GM12878 (cell line): Measurements from ENCODE around the gene TEC. TPM values are rescaled to one million over a fixed set of nuclear protein-coding genes. Genes with fewer than 3 reads are reported as not detected.

Experiments
- ATAC-seq: fragments of 200-7000 bp; cut with Tn5 transposase; 3 replicates; pipeline ENCODE4 v1.9.1; 2020; ENCODE audit warnings: mild to moderate bottlenecking, moderate library complexity
- BruUV-seq: library from RNA; stranded (reverse); fragments of 400-500 nt; replicated peaks from 2 replicates; lab custom pipeline; 2021; lab: Mats Ljungman, UMichigan
- CTCF ChIA-PET: fragments of 300-600 bp; sonication (Branson Sonifier 250); formaldehyde crosslinking; extraction: SDS; loops from one replicate; lab custom pipeline; 2021; ENCODE audit warnings: inconsistent platforms; lab: Yijun Ruan, JAX
- POLR2A ChIA-PET: fragments of 350-600 bp; formaldehyde crosslinking; extraction: SDS; loops from one replicate; lab custom pipeline; 2021; ENCODE audit warnings: inconsistent platforms; lab: Charles Lee
- RAD21 ChIA-PET: fragments of 300-600 bp; sonication (Branson Sonifier 250); formaldehyde crosslinking; loops from one replicate; lab custom pipeline; 2023; ENCODE audit warnings: antibody characterized with exemption; ENCODE audit not compliant: unreplicated experiment; lab: Charles Lee
- SMC1A ChIA-PET: fragments of 300-600 bp; sonication (Branson Sonifier 250); formaldehyde crosslinking; loops from one replicate; lab custom pipeline; 2023; ENCODE audit not compliant: unreplicated experiment, uncharacterized antibody; lab: Charles Lee
- DNase-seq: peaks from one replicate; pipeline ENCODE4 v3.0.0-alpha.2; 2011; ENCODE audit warnings: low read depth, low spot score
- FAIRE-seq: peaks from 3 replicates; lab custom pipeline; 2011; peaks lifted over from hg19 to GRCh38; lab: Jason Lieb, UNC
- H2AFZ ChIP-seq: 2 replicates; pipeline ENCODE4 v1.6.0; 2011; ENCODE audit warnings: low read depth, low read length, control low read depth; ENCODE audit not compliant: control insufficient read depth
- H3K27ac ChIP-seq: 2 replicates; pipeline ENCODE4 v1.5.1; 2011; ENCODE audit warnings: control low read depth; ENCODE audit not compliant: control insufficient read depth, insufficient read depth
- H3K27me3 ChIP-seq, 2 experiments: replicated peaks in 1 of 2; 2 replicates each; pipeline versions ENCODE4 v1.6.0 to v1.6.1; 2011; ENCODE audit warnings: low read length in 1 of 2; ENCODE audit not compliant: control insufficient read depth in 2 of 2, insufficient read depth in 2 of 2
- H3K36me3 ChIP-seq, 2 experiments: 2 replicates each; pipeline ENCODE4 v1.5.1; 2011; ENCODE audit warnings: low read length in 1 of 2; ENCODE audit not compliant: control insufficient read depth in 2 of 2, insufficient read depth in 2 of 2
- H3K4me1 ChIP-seq: 2 replicates; pipeline ENCODE4 v1.6.1; 2011; ENCODE audit warnings: mild to moderate bottlenecking, low read length, moderate library complexity, mixed read lengths; ENCODE audit not compliant: control insufficient read depth, insufficient read depth
- H3K4me2 ChIP-seq: 2 replicates; pipeline ENCODE4 v1.6.0; 2011; ENCODE audit warnings: control low read depth; ENCODE audit not compliant: control insufficient read depth, insufficient read depth
- H3K4me3 ChIP-seq: fragments of 200-600 bp; sonication (generic); 2 replicates; pipeline ENCODE4 v1.5.1; 2016
- H3K79me2 ChIP-seq: 2 replicates; pipeline ENCODE4 v1.6.0; 2011; ENCODE audit warnings: low read length; ENCODE audit not compliant: control insufficient read depth, insufficient read depth
- H3K9ac ChIP-seq: 2 replicates; pipeline ENCODE4 v1.8.0; 2011; ENCODE audit warnings: low read length, control low read depth, mixed read lengths; ENCODE audit not compliant: control insufficient read depth, insufficient read depth
- H3K9me3 ChIP-seq: replicated peaks from 3 replicates; pipeline ENCODE4 v1.5.1; 2011; ENCODE audit warnings: mild to moderate bottlenecking, low read length; ENCODE audit not compliant: control insufficient read depth, insufficient read depth
- H4K20me1 ChIP-seq: 2 replicates; pipeline ENCODE4 v1.6.0; 2011; ENCODE audit not compliant: control insufficient read depth, insufficient read depth
- BACH1 ChIP-seq: fragments of 450-650 bp; IDR thresholded peaks from 2 replicates; pipeline ENCODE4 v1.6.1; 2017; ENCODE audit warnings: mild to moderate bottlenecking, borderline replicate concordance
- BCL11A ChIP-seq: IDR thresholded peaks from 2 replicates; pipeline ENCODE4 v1.6.1; 2011; ENCODE audit warnings: low read depth, low read length
- DPF2 ChIP-seq: fragments of 450-650 bp; IDR thresholded peaks from 2 replicates; pipeline ENCODE4 v1.6.1; 2017; ENCODE audit warnings: mild to moderate bottlenecking
- EGR1 ChIP-seq, 2 experiments: IDR thresholded peaks; 1 replicate in 1 of 2; 2 replicates in 1 of 2; pipeline ENCODE4 v1.6.1; 2011 to 2012; ENCODE audit warnings: low read depth in 2 of 2, low read length in 2 of 2, borderline replicate concordance in 1 of 2, mild to moderate bottlenecking in 1 of 2, moderate library complexity in 1 of 2
- FOS ChIP-seq: IDR thresholded peaks from 3 replicates; pipeline ENCODE4 v1.6.1; 2011; ENCODE audit warnings: borderline replicate concordance; ENCODE audit not compliant: insufficient read length; ENCODE audit errors: extremely low read depth
- HCFC1 ChIP-seq: fragments of 150-350 bp; IDR thresholded peaks from 2 replicates; pipeline ENCODE4 v1.6.1; 2014; ENCODE audit warnings: low read length
- HDAC6 ChIP-seq: fragments of 200-600 bp; sonication (generic); IDR thresholded peaks from one replicate; pipeline ENCODE4 v1.8.0; 2017; ENCODE audit warnings: antibody characterized with exemption; ENCODE audit not compliant: unreplicated experiment
- IRF5 ChIP-seq: fragments of 450-650 bp; IDR thresholded peaks from 2 replicates; pipeline ENCODE4 v1.6.1; 2017; ENCODE audit warnings: borderline replicate concordance
- MEF2A ChIP-seq: IDR thresholded peaks from 2 replicates; pipeline ENCODE4 v1.6.1; 2011; ENCODE audit warnings: low read depth, mild to moderate bottlenecking, low read length, moderate library complexity; ENCODE audit not compliant: insufficient read depth
- PAX8 ChIP-seq: fragments of 450-650 bp; IDR thresholded peaks from 2 replicates; pipeline ENCODE4 v1.6.1; 2017; ENCODE audit warnings: mild to moderate bottlenecking, moderate library complexity
- REST ChIP-seq: IDR thresholded peaks from 2 replicates; pipeline ENCODE4 v1.6.1; 2012; ENCODE audit warnings: mild to moderate bottlenecking, low read depth, low read length
- TCF3 ChIP-seq: IDR thresholded peaks from 2 replicates; pipeline ENCODE4 v1.6.1; 2012; ENCODE audit warnings: low read depth, mild to moderate bottlenecking, low read length, borderline replicate concordance; ENCODE audit not compliant: insufficient read depth
- YBX1 ChIP-seq: fragments of 450-650 bp; IDR thresholded peaks from 2 replicates; pipeline ENCODE4 v1.6.1; 2016; ENCODE audit warnings: antibody characterized with exemption
- ZNF24 ChIP-seq: fragments of 450-650 bp; IDR thresholded peaks from 2 replicates; pipeline ENCODE4 v1.6.1; 2017; ENCODE audit warnings: antibody characterized with exemption, mild to moderate bottlenecking
- WGBS: methylation state at CpG from one replicate; pipeline ENCODE4 v1.1.6; 2016; ENCODE audit warnings: low lambda C conversion rate; ENCODE audit not compliant: insufficient replicate concordance, insufficient coverage; ENCODE audit errors: missing lambda C conversion rate; 5-methylcytosine and 5-hydroxymethylcytosine counted together
- in situ Hi-C: fragments of 300-500 bp; cut with MboI; formaldehyde crosslinking; loops from 9 replicates; pipeline ENCODE4 v1.14.3; 2018; ENCODE audit warnings: mixed read lengths
- intact Hi-C: fragments of 100-400 bp; cut with micrococcal nuclease; formaldehyde crosslinking; loops from one replicate; pipeline ENCODE4 v1.14.2; 2022; ENCODE audit not compliant: unreplicated experiment
- polyA plus RNA-seq, 11 experiments: library from polyadenylated mRNA; depleted of rRNA in 4 of 11; unstranded in 6 of 11; stranded (reverse) in 5 of 11; fragments of >200 nt; fragmentation: Nextera tagmentation in 4 of 11; fragmentation: Illumina TruSeq in 1 of 11; extraction: Ambion mirVana in 4 of 11; extraction: Trizol in 1 of 11; gene quantifications; 1 replicate in 1 of 11; 2 replicates in 10 of 11; pipeline versions ENCODE4 v1.2.1 to v1.2.3, GENCODE V29; 2011 to 2016; ENCODE audit warnings: inconsistent platforms in 2 of 11, missing spikeins in 2 of 11, low read depth in 1 of 11
- total RNA-seq, 4 experiments: library from RNA; depleted of rRNA in 3 of 4; stranded (reverse); fragments of >200 nt in 3 of 4; fragmentation: Illumina TruSeq in 1 of 4; extraction: Trizol in 1 of 4; gene quantifications; 2 replicates each; pipeline versions ENCODE4 v1.2.1 to v1.2.3, GENCODE V29; 2013 to 2021

Gene TEC
- total and polyA plus RNA-seq, 10 of the 15 experiments (the other 5 are each of a cell fraction or from before 2014, with no cell fraction given), result 7.4 to 27.2 (median 17.1) TPM

DNA sequence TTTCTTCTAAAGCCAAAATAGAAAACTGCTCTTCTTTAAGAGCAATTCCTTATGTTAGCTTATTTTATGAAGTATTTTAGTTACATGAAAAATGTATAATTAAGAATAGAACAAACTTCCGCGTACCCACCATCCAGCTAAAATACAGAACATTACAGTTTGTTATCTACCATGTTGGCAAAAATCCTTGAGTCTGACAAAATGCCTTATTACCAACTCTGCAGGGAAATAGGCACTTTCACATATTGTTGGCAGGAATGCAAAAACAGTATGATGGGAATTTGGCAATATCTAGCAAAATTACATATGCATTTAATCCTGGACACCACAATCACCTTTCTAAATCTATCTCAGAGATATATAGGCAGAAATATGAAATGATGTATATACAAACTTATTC is 39.3 kb upstream of the TEC start:
- no TSS peak for BruUV-seq
- H3K4me1 ChIP-seq, result no peaks in the 10 kb centered on the region
- FAIRE-seq (no peak), ATAC-seq (no peak), DNase-seq (no peak)
- 96% methylated on average over 2 of the region's 2 CpGs for WGBS
- H2AFZ ChIP-seq, result no peak overlapping the region
- ChIA-PET POLR2A (no interaction called here), SMC1A (interaction anchor here (0.8 to 1.5 kb wide), 3 partner anchors 18 to 53 kb away, joined by 3 to 4 read pairs (median 3); no protein-coding TSS in a partner anchor), RAD21 (interaction anchor here (1.3 kb wide), 1 partner anchor 9 kb away, joined by 3 read pairs; no protein-coding TSS in a partner anchor), CTCF (interaction anchor here (0.9 kb wide), 3 partner anchors 9 to 181 kb away, joined by 3 to 5 read pairs (median 3); no protein-coding TSS in a partner anchor)
- intact Hi-C loops, result no loop called here
- H3K9me3 ChIP-seq, result no peaks in the 10 kb centered on the region
- H3K79me2 ChIP-seq, result no peaks in the 10 kb centered on the region
- H4K20me1 ChIP-seq, result no peaks in the 10 kb centered on the region
- no peak overlapping the region for H3K4me3 ChIP-seq
- H3K27me3 ChIP-seq, result no peaks in the 10 kb centered on the region
- in situ Hi-C loops, result no loop called here
- no peak overlapping the region for H3K4me2 ChIP-seq
- TF ChIP-seq FOS (no peak), BCL11A (no peak)
- no peak overlapping the region for H3K9ac ChIP-seq
- no peak overlapping the region for H3K27ac ChIP-seq
- no peaks in the 10 kb centered on the region for H3K36me3 ChIP-seq

DNA sequence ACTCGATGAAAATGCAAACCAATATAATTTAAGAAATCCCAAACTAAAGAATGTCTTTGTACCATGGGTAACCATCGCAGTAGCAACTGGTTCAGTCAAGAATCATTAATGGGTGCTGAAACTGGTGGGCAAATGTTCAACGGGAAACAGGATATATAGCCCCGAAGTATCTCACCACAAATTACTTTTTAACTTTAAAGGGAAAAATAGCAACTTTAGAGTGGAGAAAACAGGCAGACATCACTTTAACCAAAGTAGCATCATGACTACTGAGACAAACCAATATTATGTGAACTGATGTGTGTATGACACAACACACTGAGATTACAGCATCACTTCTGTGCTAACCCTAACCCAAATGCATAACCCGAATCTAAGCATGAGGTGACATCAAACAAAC is 37.9 kb upstream of the TEC start:
- Histone ChIP-seq H2AFZ (no peak overlapping the region), H3K79me2 (no peaks in the 10 kb centered on the region), H4K20me1 (no peaks in the 10 kb centered on the region), H3K9me3 (no peaks in the 10 kb centered on the region), H3K27me3 (no peaks in the 10 kb centered on the region), H3K4me1 (no peaks in the 10 kb centered on the region), H3K9ac (no peak overlapping the region), H3K4me3 (no peak overlapping the region), H3K27ac (no peak overlapping the region), H3K36me3 (no peaks in the 10 kb centered on the region), H3K4me2 (no peak overlapping the region)
- FAIRE-seq, result no peak
- BruUV-seq, result no TSS peak
- ChIA-PET RAD21 (no interaction called here), POLR2A (no interaction called here), CTCF (no interaction called here), SMC1A (no interaction called here)
- intact Hi-C loops (no loop called here), in situ Hi-C loops (no loop called here)
- no peak for DNase-seq
- ATAC-seq, result peak; percentile 21; the same call in 1 of the 3 replicates
- WGBS, result 55% methylated on average over 5 of the region's 5 CpGs
- no peak for TF ChIP-seq TCF3
- no peak for TF ChIP-seq DPF2
- TF ChIP-seq EGR1 (IDR thresholded peaks at IDR 0.05; ENCODE audit: borderline replicate concordance in 1 of 2, low read depth in 2 of 2, low read length in 2 of 2), result no peak
- no peak for TF ChIP-seq ZNF24
- TF ChIP-seq REST, result no peak
- no peak for TF ChIP-seq PAX8
- no peak for TF ChIP-seq MEF2A
- no peak for TF ChIP-seq YBX1
- TF ChIP-seq HDAC6, result no peak
- no peak for TF ChIP-seq IRF5
- no peak for TF ChIP-seq BACH1
- TF ChIP-seq HCFC1, result no peak
